CD4-positive, alpha-beta T cell treated with Interleukin-6 at 100 ng/mL for 8 hours (primary cell): Measurements from ENCODE around the gene FBXL7.
"Not testable (repeated sequence)": the region's sequence is repeated elsewhere in the genome, so short reads cannot be mapped to it uniquely, and the experiment has no call there.

Experiments used
- DNase-seq: peaks from one replicate; pipeline ENCODE4 v3.0.0-alpha.2; 2020; ENCODE audit warnings: mixed read lengths, low spot score

FBXL7 gene

DNA sequence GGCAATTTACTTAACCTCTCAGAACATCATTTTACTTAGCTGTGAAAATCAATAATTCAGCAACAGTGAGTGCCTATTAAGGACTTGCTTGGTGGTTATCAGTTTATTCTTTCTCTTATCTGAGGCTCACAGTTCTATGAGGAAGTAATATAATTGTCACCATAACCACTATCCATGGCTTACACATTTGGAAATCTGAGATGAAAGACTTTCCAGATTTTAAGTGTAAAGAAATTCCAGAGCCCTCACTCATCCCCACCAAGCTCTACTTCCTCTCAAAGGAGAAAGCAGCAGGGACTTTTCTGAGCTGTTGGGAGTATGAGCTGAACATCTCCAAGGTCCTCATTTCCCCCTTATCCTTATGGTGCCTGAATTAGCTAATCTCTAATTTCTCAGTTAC lies 321.5 kb downstream of the FBXL7 start:
- DNase-seq = no peak

DNA sequence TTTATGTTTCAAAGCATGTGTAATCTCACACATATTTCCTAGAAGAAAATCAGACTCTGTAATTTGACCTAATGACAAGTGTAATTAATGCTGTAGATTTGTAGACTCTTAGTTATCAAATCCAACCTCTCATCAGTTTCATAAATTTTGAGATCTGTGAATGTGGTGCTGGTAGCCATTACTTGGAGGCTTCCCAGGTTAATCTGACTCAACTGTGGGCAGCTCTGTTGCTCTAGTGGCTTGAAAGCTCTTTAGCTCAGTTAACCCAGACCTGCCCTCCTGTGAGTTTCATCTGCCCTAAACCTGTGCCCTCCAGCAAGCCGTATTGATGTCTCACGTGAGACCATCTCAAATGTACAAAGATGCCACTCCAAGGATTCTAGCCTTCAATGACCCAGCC lies 323.4 kb downstream of the FBXL7 start:
- no peak for DNase-seq

DNA sequence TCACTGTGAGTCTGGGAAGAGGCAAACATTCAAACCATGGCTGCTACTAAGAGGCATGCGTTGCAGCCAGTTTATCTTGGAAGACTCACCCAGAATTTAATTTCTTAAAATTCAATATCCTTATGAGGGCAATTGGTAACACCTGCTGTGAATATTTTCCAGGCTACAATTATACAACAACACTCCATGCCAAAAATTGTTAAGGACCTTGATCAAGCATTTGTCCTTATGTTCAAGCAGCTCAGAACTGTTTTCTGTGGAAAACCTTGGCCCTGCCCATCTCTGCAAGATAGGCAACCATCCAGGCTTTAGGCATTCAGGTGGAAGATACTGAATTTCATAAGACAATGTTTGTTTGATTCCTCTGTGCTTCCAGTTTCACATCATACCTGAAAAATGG lies 327.8 kb downstream of the FBXL7 start:
- DNase-seq = no peak

DNA sequence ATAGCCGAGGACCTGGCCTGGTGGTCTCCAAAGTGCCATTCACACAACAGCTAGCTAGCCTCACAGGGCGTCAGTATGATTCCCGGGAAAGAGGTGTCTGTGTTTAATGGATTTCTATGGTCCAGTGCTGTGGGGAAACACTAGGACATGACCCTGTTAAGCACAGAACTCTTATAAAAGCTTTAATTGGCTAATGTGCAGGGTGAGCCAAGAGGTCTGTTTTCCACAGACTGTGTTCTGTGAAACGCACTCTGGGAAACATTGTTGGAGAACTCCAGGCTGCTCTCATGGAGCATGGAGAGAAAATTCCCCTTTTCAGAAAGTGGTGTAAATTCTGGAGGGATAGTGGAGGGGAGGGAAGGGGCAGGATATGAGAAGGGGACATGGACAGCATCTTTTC lies 331.4 kb downstream of the FBXL7 start:
- DNase-seq = no peak

DNA sequence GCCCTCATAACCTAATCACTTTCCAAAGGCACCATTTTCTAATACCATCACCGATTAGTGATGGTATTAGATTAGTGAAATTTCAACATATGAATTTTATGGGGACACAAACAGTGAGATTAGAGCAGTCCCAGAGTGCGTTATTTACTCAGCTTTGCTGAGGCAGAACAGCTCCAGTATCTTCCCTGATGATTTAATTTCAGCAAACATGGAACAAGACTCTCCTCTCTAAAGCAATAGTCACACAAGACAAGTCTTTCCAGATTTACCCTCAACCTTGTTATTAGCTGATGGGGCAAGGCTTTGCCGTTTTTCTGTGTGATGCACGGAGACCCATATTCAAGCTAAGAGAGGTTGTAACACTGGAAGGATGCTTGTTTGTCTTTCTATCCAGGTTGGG lies 333.4 kb downstream of the FBXL7 start:
- DNase-seq = no peak

DNA sequence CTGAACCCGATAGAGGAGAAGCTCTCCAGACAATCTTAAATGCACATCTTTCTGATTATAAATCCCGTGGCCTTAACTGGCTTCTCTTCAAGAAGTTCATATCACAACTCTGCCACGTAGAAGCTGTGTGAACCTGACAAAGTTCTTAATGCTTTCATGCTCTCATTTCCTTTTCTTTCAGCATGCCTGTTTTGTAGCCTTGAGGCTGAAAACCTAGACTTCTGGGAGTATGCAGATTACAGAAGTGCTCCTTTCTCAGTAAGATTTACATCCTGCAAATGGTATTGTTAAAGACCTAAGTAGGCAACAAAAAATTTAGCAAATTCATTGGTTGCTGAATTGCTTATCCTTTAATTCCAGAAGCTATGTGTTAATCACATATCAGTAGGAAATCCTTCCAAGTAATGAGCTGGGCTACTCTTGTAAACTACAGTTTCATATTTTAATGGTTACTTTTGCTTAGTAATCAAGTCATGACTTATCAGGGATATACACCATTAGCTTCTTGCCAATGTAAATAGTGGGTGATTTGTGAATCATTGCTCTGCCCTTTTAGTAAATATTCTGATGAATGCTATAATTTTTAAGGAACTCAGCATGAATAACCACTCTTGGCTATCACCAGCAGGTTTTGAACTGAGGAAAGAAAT lies 334.7 kb downstream of the FBXL7 start:
- DNase-seq = no peak

DNA sequence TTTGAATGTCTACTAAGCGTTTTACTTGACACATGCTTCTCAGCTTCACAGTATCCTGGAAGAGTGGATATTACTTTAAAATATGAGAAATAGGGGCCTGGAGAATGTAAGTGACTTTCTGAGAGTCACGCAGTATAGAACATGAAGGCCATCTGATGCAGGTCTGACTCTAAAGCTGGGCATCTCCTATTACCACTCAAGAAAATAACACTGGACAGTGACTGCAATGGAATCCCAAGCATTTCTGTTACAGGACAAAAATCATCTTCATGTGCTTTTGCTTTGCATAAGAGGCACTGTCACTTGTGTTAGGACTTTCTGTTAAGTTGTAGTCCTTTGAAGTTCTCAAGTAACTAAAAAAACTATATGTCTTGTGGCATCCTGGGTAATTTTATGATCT lies 335.5 kb downstream of the FBXL7 start:
- no peak for DNase-seq

DNA sequence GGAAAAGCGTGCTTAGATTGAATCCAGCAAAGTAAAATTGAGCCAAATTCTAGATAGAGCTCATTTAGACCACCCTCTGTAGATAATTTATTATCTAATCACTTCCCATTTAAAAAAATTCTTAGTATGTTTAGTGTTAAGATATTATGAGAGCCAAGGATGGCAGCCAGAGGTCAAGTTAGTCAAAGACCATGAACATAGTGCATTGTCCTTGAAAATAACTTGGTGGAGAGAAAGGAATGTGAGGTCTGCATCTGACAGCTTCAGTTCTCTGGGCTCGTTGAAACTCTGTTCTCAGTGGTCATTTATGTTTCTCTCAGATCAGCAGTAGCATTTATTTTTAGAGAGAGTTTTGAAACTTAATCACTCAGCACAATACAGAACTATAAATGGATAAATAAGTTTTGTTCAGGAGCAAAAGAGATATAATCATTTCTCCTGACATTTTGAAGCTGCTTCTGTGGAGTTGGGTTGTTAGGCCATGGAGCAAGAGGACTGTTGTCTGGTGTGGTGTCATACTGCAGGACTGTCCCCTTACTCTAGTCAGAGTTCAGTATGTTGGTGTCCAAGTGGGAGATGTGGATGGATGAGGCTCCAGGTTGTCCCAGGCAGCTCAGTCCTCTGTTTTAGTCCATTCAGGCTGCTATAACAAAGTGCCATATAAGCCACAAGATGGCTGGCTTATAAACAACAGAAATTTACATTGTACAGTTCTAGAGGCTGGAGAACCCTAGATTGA lies 337.7 kb downstream of the FBXL7 start:
- no peak for DNase-seq

DNA sequence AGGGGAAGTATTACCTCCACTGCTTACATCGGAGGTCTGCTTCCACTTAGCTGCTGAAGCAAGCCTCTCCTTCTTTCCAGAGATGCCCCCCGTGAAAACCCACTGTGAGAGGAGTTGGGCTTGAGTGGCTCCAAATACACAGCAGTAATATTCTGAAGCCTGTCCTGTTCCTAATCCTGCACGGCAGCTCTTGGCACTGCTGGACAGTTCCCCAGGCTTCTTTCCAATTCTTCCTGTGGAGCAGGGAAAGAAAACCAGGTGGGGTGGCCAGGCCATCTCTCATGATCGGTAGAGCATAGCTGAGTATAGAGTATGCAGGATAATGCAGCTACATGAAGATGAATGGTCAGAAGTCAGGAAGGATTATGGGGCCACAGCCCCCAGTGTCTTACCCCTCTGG lies 344.3 kb downstream of the FBXL7 start:
- DNase-seq = no peak

DNA sequence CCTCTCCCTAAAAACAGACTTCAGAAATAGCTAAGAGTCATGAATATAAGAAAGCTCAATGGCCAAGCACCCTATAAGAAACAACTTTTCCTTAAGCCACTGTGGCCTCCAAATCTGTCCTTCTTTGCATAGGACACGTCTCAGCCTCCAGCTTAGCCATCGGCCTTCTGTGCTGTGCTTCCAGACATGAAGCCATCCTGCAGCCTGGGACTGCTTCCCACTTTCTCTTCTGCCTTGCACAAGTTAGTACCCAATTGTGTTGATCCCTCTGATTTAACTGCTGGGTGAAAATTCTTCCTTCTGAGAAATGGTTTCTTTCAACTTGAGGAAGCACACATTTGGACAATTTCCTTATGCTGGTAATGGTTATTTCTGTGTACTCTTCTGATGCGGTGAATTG lies 344.9 kb downstream of the FBXL7 start:
- no peak for DNase-seq

DNA sequence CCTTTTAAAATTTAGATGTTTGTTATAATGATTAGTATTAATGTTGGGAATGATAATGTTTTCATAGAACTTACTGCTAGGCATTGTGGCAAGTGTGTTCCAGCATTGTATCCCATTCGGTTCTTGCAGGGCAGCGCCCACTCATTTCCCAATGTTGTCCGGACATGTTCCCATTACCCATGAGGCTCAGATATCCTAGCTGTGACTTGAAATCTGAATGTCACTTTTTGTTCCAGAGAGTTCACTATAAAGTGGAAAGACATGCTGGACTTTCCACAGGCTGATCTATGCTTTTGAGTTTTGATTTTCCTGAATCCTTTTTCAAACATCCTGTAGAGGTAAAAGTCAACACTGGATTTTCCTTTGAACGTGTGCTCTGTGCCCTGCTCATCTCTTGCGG lies 350.6 kb downstream of the FBXL7 start:
- no peak for DNase-seq

DNA sequence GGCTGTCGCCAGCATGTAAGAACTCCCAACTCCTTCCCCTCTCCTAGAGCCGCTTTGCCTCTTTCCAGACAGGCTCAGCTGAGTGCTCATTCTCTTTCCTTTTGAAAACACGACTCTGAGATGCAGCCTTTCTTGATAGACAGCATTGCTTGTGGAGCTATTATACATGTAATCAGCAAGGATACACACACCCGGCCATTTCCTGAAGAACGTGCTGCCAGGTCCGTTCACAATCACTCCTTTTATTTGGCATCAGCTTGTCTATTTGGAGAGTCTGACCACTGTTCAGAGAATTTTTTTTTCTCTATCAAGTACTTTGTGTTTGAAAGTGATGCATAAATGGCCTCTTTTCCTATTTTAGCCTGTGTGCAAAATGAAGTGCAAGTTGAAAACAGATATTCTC lies 351.0 kb downstream of the FBXL7 start:
- DNase-seq = no peak

DNA sequence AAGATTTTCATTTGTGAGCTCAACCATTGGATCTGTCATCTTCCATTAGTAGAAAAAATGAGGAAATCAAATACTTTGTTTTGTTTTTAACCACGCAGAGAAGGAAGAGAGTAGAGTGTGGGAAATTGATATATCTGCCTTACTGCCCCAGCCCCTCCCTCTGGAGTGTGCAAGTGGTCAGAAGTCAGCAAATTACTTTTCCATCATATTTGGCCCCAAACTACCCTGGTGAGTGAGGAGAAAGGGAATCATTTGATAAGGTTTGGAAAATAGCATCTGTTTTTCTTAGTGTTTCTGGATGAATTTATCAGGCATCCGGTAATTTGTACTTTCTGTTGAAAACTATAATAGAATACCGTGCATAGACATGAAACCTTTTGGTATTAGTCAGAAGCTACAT lies 352.2 kb downstream of the FBXL7 start:
- no peak for DNase-seq

DNA sequence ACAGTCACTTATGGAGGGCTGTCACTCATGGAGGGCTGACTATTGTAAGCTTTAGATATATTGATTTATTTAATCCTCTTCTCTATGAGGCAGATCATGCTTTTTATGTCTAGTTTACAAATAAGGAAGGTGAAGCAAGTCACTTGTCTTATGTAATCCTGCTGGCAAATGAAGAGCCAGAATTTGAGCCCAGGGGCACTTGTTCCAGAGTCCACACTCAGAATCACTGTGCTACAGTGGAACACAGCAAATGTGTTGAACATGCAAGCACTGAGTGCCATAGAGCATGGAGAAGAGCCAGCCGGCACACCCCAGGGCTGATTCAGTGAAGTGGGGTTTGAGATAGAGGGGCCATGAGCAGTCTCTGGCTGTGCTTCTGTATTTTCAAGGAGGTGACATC lies 353.0 kb downstream of the FBXL7 start:
- no peak for DNase-seq

DNA sequence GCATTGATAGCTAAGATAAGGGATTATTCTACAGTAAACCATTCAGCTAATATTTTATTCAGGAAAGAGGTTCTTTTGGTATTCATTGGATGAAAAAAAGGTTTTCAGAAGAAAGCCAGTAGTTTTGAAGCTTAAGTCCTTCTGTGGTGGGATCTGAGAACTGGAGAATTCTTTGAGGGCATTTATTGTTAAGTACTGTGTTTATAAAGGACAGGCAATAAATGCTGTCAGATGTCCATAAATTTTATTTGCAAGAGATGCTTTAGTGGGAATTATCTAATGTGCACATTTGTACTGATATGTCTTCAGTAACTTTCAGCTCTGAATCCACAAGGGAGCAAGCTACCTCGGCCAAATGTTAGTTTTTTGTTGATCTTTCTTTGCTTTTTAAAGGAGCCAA lies 358.3 kb downstream of the FBXL7 start:
- DNase-seq = no peak

DNA sequence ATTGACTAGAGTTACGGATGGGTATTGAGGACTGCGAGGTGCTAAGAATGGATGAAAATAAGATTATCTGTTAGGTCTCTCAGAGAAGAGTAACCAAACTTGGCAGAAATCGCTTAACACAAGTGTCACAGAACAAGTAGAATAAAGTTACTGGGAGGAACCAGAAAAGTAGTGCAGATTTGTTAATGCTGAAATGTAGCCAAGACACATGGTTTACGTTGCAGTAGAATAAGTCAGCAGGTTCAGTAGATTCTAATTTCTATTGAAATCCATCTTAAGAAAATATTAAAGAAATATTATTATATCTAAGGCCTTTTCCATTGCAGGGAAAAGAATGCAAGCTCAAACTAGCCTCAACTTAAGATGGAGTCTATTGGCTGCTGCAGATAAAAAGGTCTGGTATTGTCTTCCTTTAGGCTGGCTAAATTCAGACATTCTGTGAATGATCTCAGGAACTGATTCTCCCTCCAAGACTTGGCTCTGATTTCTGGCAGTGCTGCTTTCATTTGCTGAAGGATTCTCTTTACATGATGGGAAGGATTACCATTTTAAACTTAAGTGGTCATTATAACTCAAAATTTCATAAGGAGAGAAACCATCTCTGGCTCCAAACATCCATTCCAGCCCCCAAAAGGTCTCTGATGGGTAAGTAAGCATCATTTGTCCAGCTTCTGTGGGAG lies 364.7 kb downstream of the FBXL7 start:
- no peak for DNase-seq

DNA sequence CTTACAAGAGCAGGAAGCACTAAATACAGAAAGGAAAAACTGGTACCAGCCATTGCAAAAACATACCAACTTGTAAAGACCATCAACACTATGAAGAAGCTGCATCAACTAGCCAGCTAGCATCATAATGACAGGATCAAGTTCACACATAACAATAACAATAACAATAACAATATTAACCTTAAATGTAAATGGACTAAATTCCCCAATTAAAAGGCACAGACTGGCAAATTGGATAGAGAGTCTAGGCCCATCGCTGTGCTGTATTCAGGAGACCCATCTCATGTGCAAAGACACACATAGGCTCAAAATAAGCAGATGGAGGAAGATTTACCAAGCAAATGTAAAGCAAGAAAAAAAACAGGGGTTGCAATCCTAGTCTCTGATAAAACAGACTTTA lies 372.3 kb downstream of the FBXL7 start:
- DNase-seq = not testable (repeated sequence)

DNA sequence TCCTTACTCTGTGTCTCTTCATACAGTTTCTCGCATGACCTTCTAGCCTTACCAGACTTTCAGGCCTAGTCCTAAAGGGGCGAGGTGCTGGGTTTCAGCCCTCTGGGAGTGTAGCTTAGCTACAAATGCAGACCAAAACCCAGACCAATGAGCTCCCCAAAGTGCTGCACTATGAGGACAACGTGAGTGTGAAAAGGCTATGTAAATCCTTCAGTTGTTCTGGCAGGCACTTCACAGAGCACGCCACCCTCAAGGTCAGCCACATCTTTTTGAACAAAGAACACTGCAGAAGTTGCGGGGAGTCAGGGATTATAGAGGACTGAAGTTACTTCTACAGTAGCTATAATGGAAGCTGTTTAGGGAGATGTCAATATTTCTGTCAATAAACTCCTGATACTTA lies 377.9 kb downstream of the FBXL7 start:
- DNase-seq = no peak

DNA sequence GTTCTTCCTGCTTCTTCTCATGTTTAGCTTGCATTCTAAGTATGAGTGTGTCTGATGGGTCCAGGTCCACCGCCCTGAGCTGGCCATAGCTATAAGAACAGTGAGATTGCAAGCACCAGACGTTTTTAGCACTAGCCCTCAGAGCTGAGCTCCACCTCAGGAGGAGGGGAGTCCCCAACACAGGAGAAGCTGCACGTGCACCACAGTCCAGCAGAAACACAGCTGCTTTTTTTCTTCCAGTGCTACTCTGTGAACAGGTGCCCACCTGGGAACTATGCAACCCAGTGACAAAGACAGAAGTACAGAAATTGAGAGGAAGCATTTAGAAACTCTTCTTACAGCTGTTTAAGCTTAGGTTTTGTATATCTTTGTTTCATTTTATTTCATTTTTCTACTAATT lies 380.2 kb downstream of the FBXL7 start:
- DNase-seq = no peak

DNA sequence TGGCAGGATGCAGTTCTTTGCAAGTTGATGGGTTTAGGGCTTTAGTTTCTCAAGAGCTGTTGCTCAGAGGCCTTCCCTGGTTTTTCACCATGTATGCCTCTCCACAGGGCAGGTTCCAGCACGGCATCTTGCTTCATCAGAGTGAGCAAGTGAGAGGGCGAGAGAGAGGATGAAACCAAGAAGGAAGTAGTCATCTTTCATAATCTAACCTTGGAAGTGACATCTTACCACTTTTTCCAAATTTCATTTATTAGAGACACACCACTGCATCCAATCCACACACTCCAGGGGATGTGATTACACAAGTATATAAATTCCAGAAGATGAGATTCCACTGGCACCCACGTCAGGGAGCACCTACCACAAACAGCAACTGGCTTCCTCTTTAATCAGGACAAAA lies 385.2 kb downstream of the FBXL7 start:
- no peak for DNase-seq

DNA sequence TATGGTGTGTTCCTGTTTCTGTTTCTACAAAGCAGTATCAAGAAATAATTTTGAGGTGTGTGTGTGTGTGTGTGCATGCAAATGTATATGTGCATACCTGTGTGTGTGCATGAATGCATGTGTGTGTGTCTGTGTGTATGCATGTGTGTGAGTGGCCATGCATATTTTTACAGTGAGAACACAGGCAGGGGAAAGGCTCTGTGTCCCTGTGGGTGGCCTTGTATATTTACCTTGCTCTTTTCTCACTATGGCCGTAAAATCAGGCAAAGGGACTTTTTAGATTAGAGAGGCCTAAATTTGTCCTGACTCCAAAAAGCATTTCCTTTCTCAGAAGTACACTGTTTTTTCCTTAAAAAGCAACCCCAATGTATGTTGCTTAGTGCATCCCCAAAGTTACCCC lies 386.2 kb downstream of the FBXL7 start:
- no peak for DNase-seq

DNA sequence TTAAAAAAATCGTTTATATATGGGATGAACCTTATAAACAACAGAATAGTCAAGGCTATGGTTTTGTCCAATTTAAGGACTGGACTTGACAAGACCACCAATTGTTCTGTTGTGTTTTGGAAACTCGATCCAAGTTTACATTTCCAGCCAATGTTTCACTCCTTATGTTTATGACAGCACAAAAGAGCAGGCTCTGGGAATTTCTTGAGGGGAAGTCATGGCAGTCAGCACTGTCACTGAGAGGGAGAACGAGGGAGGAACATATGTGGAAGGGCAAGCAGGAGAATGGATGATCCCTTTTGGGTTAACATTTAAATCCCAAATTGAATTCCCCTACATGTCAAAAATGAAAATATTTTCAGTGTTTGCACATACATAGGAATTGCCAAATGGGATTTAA lies 387.1 kb downstream of the FBXL7 start:
- DNase-seq = no peak

DNA sequence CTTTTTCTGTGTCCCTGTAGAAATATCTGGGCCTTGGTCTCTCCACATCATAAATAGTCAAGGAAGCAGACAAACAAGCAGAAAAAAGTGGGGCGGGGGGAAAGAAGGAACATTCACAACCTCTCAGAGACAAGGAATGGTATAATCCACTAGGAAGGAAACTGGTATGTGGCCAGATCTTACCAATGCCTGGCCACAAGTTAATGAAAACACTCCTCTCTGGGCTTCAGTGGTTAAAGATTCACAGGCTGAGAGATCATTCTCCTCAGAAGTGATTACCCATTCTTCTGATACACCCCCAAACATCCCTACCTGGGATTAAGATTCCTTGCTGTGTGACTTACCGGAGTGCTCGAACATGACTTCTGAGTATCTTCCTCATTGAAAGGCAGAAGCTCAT lies 389.0 kb downstream of the FBXL7 start:
- no peak for DNase-seq

DNA sequence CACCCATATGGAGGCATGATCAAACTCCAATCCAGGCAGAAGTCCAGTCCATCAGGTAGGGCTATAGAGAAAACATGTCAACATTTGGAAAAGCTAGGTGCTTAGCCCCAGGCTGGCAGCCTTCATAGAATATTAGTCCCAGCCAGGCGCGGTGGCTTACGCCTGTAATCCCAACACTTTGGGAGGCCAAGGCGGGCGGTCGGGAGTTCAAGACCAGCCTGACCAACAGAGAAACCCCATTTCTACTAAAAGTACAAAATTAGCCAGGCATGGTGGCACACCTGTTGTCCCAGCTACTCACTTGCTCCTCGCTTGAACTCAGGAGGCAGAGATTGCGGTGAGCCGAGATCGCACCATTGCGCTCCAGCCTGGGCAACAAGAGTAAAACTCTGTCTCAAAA lies 393.9 kb downstream of the FBXL7 start:
- no peak for DNase-seq
